NCI-H748 (cell line): ENCODE measurements around the gene AGPAT4.
"Not testable (repeated sequence)": the region's sequence is repeated elsewhere in the genome, so short reads cannot be mapped to it uniquely, and the experiment has no call there.

Experiments used
- DNase-seq: peaks from one replicate; lab custom pipeline; 2025; ENCODE audit not compliant: unreplicated experiment; lab: John Stamatoyannopoulos, UW

The AGPAT4 gene

DNA sequence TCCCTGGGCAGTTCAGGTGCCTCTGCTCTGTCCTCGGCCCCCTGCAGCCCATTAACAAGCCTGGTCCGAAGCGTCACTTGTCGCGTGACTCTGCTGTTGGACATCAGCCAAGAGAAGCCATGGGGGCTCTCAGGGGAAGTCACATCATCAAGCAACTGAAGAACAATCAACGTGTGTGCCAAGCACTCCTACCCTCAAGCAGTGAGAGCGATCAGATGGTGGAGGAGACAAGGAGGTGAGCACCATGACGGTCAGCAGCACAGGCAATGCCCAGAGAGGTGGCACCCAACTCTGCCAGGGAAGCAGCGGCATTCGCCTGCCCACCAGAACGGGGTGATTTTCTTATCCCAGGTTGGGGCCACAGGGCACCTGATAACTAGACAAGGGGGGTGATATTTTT, 132.7 kb downstream of the AGPAT4 start:
- peak; percentile 92 for DNase-seq

DNA sequence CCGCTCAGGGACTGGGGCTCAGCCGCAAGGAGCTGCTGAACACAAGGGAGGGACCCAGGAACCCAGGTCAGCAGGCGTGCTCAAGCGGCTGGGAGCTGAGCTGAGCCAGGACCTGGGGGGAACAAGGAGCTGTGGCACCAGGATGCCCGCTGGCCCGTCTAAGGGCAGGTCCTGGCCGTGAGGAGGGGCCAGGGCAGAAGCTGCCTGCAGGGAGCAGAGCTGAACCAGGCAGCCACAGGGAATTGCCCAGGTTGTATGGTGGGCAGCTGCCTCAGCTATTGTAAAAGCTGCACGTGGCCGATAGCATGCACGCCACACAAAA, 133.3 kb downstream of the AGPAT4 start:
- DNase-seq: no peak

DNA sequence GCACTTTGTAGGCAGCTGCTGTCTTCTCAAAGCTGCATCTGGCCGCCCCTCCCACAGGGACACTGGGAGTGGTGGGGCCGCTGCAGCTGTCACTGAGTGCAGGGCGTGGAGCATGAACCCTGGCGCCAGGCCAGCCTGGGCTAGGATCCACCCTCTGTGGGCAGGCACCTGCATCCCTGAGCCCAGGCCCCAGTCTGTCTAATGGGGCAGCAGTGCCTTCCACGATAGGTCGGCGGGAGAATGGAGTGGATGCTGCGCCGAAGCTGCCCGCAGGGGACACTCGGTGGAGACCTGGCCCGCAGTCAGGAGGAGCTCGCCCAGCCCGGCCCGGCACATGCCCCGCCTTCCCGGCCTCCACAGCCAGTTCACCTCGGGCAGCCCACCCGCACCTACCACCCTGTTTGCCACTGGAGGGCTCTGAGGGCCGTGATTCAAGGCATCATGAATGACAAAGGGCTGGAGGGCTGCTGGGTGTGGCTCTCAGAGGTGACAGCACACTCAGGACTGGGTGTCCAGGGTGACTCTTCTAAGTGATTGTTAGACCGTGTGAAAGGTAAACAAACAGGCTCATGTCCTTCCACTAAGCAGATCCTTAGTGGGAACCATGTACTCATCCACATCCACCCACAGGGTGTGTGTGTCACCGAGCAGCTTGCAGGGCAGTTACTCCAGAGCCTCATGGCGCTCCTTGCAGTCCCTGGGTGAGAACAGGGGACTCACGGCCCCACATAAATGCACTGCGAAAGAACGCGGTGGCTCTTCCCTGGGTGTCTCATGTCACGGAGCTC, 133.9 kb downstream of the AGPAT4 start:
- DNase-seq: peak; percentile 97

DNA sequence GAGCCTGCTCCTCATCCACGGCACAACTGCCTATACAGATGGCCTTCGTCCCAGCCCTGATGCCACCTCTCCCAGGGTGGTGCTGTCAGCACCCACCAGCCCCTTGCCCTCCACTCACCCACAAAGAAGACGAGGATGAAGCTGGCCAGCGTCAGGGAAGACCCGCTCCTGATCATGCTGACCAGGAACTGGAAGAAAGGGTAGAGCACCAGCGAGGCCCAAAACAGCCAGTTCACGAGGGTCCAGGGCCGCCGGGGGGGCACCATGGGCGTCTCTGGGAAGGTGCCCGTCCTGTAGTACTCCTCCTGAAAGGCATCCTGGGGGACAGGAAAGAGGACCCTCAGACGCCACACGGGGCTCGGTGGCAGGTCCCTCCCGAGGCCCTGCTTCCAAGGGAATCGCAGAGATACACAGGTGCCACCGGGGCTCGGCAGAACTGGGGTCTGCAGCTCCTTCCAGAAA, 134.5 kb downstream of the AGPAT4 start:
- no peak for DNase-seq

DNA sequence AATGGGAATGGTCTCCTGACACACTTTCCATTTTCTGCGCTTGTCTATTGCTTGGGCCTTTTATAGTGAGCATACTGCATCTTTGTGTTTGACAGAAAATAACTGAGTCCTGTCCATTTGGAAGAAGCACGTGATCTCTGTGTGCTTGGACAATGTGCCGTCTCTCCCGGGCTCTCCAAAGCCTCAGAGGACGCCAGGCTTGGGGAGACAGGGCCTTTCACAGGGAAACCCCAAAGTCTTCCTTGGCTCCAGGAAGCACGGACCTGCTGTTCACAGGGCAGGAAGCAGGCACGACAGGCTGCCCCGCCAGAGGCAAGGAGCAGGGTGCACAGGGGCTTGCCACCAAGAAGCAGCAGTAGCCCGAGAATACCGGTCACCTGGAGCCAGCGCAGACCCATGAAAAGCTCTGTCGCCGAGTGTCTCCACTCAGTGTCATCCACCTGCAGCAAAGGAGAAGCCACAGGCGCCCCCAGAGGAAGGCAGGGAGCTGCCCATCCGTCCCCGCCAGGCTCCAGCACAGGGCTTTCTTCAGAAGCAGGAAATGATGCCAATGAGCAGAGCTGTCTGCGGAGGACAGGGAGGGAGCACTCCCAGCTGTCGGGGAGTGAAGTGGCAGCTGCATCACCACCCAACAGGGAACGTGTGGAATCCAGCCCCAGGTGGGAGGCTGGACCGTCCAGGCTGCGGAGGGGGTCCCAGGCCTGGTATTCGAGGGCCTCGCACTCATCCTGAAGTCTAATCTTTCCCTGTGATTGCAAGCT, 135.1 kb downstream of the AGPAT4 start:
- peak; percentile 47 for DNase-seq

DNA sequence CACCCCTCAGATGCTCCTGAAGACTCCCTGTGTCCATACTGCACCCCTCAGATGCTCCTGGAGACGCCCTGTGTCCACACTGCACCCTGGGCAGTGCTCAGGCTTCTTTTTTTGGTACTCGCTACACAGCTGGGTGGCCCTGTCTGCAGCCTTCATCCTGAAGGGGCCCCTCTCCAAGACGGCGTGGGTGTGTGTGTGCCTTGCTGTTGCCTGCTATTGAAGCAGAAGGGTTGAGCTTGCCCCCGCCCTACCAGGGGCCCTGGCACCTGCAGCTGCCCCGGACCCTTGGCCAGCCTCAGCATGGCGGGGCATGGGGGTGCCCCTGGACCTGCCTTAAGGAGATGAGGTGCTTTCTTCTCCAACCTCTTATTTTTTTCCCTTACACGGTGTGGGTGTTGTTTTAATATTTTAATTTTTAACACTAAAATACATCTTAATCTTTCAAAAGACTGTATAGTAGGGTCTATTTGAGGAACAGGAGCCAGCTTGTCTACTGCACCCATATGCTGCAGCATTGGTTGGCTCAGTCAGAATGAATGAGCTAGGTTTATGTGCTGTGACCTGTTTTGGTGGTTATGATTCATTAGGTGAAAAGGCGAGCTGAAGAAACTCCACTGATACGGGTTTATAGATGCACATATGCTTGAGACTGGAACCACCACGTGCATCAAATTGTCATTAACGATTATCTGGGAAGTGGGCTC, 135.9 kb downstream of the AGPAT4 start:
- DNase-seq: no peak

DNA sequence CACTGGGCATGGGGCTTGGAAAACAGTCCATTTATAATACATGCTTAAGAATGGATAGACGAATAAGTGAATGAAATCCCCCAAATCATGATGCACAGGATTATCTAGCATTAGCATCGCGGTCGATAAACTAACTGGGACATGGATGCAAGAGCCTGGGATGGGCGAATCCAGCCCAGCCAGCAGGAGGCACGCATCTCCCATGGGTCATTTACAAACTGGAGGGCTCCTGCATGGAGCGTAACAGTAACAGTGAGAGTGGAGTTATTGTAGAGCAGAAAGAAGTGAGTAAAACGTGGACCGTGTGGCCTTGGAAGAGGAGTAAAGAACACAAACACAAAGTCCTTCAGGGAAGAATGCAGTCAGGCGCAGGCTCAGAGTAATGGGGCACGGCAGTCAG, 136.5 kb downstream of the AGPAT4 start:
- DNase-seq: no peak

DNA sequence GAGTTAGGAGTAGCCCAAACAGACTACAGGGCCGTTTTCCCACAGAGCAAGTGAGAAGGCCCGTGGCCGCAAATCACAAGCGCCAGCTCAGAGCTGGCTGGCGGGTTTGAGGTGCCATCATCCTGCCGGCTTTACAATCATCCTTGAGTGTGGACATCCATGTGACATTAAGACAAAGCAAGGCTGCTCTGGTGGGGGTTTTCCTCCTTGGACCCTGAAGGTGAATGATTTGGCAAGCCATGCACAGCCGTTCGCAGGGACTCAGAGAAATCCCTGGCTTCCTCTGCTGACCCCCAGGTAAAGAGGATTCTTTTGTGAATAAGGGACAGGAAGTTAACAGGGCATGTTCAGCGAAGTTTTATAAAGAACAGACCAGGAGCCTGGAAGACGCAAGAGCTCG, 137.2 kb downstream of the AGPAT4 start:
- no peak for DNase-seq

DNA sequence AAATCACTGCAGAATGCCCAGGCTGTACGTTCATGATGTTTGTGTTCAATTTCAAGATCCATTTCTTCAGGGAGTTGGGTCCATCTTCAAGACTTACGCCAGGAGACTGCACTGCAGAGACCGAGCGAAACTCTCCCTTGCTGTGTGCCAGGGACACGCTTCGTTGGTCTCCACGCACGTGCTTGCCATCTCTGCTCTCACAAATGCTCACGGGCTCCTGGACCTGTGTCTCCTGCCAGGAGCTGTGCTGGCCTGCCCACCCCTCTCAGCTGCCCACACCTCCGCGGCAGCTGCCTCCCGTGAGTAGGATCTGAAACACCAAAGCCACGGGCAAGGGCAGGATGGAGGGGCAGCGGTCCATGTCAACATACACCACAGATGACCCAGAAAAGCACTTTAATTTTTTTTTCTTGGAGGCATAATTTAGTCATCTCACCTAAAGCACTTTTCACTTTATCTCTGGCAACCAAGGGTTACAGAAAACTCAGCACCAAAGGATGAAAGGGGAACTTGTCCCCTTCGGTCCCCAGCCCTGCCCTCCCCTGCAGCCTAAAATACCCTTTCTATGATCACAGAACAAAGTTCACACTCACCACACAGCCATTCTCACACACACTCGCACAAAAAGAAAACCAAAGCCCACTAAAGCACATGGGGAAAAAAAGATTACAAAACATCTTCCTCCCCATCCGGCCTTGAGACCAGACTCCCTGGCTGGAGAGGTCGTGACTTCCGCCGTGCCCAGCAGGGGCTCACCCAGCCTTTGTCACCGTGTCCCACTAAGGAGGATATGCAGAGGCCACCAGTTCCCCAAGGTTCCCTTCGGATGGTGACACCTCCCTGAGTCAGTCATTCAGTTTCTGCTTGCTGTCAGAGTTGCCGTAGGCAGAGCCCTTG, 137.9 kb downstream of the AGPAT4 start:
- DNase-seq: no peak

DNA sequence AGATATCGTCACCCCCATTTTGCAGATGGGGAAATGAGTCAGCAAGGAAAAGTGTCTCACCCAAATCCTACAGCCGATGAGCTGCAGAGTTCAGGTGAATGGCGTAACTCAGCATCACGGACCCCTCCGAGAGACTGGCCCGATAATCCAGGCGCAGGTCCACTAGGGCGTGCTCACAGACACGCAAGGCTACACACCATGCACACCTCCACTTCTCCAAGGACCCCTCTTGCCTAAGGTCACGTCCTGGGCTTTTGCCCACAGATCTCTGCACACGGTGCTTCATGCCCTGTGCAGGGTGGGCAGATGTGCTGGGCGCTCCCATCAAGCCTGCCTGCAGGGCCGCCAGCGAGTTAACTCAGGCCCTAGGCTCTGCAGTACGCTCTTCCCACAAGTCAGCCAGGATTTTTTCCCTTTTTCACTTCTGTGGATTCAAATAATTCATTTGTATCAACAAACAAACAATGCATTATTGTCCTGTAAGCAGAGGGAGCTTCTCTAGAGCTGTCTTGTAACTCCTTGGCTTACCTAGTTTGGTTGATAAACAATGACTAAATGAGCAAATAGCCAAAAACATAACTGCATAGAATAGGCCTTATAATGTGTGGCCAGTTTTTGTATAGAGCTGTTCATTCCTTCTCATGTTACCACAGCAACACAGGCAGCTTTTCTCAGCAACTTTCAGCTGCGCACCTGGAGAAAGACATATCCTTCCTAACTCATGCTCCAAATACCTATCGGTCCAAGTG, 139.1 kb downstream of the AGPAT4 start:
- DNase-seq: no peak

DNA sequence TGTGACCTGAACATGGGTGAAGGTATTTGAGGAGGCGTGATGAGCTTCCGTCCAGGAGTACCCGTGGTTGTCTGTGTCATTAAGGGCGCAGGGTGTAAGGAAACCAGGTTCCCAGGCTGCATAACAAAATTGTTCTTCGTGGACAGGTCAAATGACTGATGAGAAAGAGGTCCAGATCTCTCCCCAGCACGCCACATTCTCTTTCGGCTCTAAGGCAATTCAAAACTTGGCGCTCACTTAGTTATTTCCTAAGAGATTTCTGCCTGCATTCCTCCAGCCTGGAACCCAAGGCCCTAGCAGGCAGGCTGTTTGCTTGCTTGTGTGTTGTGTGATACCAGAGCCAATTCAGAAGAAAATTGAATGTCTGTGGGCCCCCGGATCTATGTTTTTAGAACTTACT, 139.9 kb downstream of the AGPAT4 start:
- DNase-seq: no peak

DNA sequence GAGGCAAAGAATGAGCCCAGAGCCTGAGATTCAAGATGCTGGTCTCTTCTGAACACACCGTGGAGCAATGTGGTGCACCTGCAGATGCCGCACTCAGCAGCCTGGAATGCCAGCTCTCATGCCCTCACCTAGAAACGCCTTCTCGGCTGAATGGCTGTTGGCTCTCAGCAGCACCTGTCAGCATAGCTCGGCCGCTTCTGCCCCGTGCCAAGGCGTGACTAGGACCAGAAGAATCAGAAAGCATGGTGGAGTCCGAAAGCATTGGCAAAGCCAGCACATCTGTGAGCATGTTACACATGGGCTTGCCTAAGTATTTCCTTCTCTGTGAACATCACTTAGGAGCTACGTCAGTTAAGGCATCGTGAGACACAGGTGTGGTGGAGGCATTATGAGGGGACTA, 141.5 kb downstream of the AGPAT4 start:
- no peak for DNase-seq

DNA sequence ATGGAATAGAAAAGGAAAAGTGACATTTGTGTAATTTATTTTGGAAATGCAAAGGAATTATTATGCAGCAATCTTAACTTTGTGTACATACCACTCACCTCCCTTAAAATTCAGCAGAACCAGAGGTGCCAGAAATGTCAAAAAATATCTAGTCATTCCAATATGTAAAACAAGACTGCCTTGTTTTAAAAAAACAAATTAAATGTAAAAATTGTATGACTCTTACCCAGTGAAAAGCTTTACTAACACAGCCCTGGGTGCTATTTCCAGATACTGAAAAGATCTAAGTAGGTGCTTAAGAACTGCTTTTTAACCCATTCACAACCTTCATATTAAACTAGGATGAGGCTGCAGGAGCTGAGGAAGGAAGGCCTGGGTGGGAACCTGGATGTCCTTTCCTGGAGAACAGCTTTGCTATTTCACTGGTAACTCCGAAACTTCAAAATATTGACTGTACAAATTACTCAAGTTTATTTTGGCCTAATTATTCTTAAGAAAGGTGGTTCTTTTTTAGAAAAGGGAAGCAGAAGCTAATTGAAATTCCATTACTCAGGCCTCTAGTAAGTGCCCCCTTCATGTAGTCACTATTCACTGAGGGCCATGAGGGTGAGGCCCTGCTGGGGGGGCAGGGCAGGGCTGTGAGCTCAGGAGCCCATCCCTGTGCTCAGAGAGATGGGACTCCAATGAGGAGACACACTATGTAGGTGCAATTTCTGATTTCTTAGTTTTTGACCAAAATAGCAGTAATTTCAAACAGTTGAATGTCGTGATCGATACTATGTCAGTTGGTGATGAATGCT, 142.7 kb downstream of the AGPAT4 start:
- DNase-seq: no peak

DNA sequence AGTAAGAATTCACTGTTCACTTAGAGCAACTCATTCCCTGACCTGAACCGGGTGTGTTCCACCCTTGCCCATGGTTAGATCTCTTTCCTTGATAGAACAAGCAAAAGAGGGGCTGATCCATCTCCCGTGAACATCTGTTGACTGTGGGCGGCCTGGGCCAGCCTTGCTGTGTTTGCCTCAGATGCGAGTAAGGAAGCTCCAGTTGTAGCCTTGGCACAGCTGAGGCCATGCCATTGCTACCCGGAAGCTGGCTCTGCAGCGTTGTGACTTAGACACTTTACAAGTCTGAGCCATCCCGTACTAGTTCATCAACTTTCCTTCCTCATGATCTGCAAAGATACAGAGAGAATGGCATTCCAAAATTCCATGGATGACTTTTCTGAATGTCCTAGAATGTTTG, 143.3 kb downstream of the AGPAT4 start:
- DNase-seq: no peak

DNA sequence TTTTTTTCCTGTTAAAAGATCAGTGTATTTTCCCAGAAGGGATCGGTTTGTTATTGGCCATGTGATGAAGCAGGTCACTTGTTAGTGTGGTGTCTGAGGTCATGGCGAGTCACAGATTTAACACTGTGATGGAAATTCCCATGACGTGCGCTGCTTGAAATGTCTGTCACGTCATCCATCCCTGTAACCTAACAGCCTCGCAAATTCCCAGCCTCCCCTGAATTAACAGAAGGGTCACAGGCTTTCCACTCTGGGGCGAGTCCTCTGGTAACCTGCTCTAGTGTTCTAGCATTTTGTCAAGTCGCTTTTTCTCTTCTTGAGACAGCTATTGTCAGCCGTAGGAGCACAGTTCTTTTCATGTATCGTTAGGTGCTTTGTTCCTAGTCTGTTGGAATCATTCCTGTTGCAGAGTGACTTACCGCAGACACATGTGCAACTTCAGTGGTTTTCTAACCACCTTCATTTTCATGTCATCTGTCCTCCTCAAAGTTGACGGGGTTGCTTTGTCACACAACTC, 145.1 kb downstream of the AGPAT4 start:
- no peak for DNase-seq

DNA sequence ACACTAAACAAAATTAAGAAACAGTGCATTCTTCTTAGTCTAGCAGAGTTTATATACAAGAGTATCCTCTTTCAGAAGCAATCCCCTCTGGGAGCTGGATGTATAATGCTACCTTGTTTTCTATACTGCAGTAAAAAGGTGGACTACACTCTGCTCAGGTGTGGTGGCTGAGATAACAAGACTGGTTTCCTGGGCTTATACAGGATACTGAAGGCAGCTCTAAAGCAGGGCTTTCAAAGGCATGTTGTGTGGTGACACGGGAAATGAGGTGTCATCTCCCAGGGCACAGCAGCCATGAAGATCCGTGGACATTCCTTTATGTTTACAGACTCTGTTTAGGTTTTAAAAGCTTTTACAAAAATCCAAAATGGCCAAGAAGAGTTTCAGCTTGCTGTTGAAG, 145.6 kb downstream of the AGPAT4 start:
- DNase-seq: no peak

DNA sequence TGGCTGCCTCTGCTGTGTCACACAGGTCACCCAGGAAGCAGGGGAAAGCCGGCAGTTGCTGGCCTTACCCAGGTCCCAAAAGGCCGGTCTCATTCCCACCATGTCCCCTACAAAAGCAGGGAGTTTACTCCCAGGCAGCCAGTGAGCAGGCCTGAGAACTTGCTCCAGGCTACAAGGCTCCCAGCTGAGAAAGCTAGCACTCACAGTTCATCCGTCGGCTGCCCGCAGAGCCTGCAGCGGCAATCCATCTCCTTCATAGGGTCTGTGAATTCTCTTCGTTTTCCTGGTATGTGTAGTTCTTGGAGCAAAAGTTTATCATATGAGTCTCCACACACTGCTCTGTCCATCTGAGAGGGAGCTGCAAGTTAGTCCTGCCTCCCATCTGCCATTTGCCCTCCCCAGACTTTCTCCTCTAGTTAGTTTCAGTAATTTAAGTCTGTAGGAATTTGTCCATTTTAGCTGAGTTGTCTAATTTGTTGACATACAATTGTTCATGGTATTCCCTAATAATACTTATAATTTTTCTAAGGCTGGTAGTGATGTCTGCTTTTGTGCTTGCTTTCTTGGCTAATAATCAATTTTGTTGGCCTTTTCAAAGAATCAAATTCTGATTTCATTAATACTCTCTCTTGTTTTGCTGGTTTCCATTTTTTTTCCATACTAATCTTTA, 146.7 kb downstream of the AGPAT4 start:
- DNase-seq: no peak

DNA sequence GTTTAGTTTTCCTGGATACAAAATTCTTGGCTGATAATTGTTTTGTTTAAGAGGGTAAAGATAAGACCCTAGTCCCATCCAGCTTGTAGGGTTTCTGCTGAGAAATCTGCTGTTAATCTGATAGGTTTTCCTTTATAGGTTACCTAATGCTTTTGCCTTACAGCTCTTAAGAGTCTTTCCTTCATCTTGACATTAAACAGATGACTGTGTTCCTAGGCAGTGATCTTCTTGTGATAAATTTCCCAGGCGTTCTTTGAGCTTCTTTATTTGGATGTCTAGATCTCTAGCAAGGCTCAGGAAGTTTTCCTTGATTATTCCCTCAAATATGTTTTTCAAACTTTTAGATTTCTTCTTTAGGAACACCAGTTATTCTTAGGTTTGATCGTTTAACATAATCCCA, 148.3 kb downstream of the AGPAT4 start:
- no peak for DNase-seq

DNA sequence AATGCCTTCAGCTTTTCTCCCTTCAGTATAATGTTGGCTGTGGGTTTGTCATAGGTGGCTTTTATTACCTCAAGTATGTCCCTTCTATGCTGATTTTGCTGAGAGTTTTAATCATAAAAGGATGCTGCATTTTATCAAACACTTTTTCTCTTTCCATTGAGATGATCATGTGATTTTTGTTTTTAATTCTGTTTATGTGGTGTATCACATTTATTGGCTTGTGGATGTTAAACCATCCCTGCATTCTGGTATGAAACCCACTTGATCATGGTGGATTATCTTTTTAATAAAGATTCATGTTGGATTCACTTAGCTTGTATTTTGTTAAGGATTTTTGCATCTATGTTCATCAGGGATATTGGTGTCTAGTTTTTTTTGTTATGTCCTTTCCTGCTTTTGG, 150.5 kb downstream of the AGPAT4 start:
- DNase-seq: not testable (repeated sequence)
